Bronchus fibroblast of lung (primary cell): ENCODE results near the gene WBP11. TPM values are rescaled to one million over a fixed set of nuclear protein-coding genes. Genes with fewer than 3 reads are reported as not detected.

ENCODE experiments used
- total RNA-seq: library from RNA; depleted of rRNA; stranded (reverse); fragments of >200 nt; gene quantifications from 2 replicates; pipeline ENCODE4 v1.2.3, GENCODE V29; 2015

The WBP11 gene
- total RNA-seq: 14.1 and 18.0 TPM in 2 replicates

GRCh38 chr12:14803011-14803829 lies at the start of gene WBP11, which contains the start of gene C12orf60:
WBP11 (minus strand) TSS chr12:14803478; CDS start chr12:14801383, 2,095 bp downstream.
C12orf60 (plus strand) TSS chr12:14803670; CDS start chr12:14822936, 19,266 bp downstream.

GRCh38 chr12:14843425-14843887 lies 40.2 kb upstream of the WBP11 start, which contains the start of gene ART4:
ART4 (minus strand) TSS chr12:14843526; CDS start chr12:14843113, 413 bp downstream.

DNA sequence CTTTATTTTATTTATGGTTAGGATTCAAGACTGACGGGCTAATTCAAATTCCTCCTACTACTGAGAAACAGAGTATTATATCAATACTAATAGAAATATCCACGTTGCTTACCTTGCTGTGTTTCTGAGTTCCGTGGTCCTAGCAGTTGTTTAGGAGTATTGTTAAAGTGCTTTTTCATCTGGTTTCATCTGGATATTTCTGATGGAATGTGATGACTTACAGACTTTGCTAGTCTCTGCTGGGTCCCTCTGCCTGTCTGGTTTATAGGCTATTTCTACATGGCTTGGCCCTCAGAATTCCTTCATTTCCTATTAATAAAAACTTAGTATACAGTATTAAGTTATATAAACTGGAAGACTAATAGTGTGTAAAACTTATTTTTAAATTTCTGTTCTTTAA lies 10.7 kb upstream of the WBP11 start, which contains the start of gene SMCO3:
TSS of gene SMCO3 (minus strand) at position 169 of the 400 bp plus-strand sequence. CDS start 7,502 bp downstream, outside the sequence.

Other genes starting within 250 kb of the WBP11 start
- 2.5 and 3.4 TPM in 2 replicates for gene PLBD1, start 235.6 kb downstream of the WBP11 start, total RNA-seq
- not detected in 2 replicates for gene GUCY2C, start 106.9 kb downstream of the WBP11 start, total RNA-seq
- gene C12orf60, start 192 bp upstream of the WBP11 start, total RNA-seq: 1.3 and 1.8 TPM in 2 replicates
- 0.15 TPM in 1 of 2 replicates, not detected in the other for gene SMCO3, start 10.7 kb upstream of the WBP11 start, total RNA-seq
- gene ART4, start 40.0 kb upstream of the WBP11 start, total RNA-seq: not detected in 2 replicates
- 0.17 and 0.30 TPM in 2 replicates for gene MGP, start 82.4 kb upstream of the WBP11 start, total RNA-seq
- gene ERP27, start 135.1 kb upstream of the WBP11 start, total RNA-seq: not detected in 2 replicates
- 3.7 TPM in 2 replicates for gene ARHGDIB, start 158.1 kb upstream of the WBP11 start, total RNA-seq
- not detected in 2 replicates for gene PDE6H, start 169.6 kb upstream of the WBP11 start, total RNA-seq